ENCODE measurements around the gene ADGRG3. TPM values are rescaled to one million over a fixed set of nuclear protein-coding genes. Genes with fewer than 3 reads are reported as not detected.

The ADGRG3 gene
- total and polyA plus RNA-seq, 12 donors, result 0.14 to 2.0 (median 0.45) TPM; not detected in 4

- H3K4me1 ChIP-seq (replicated peaks in 1 of 2), result peaks cover 13% of the 10 kb centered on the region in 2 donors
- no peak for TF ChIP-seq POLR2A (IDR thresholded peaks at IDR 0.05)
- TF ChIP-seq CTCF (IDR thresholded peaks at IDR 0.05), result no peak
- H3K4me3 ChIP-seq, result no peak overlapping the region
- 39 to 63% methylated on average over 3 of the region's 3 CpGs; no CpG with 5 or more reads in 2 of the 4 donors for WGBS, 4 donors
- H3K9me3 ChIP-seq (replicated peaks in 1 of 3), result no peaks in the 10 kb centered on the region
- no peaks in the 10 kb centered on the region for H3K27me3 ChIP-seq
- intact Hi-C loops (cut with DNase I), result no loop called here
- peak in 2 of 7 donors; percentile 22 to 51 for DNase-seq
- H3K27ac ChIP-seq, result no peak overlapping the region
- H3K36me3 ChIP-seq (replicated peaks in 1 of 2), result no peaks in the 10 kb centered on the region
Observed at GRCh38 chr16:57699481-57699880, 31.4 kb downstream of the ADGRG3 start.

- intact Hi-C loops (cut with DNase I), result no loop called here
- Histone ChIP-seq H3K27ac (no peak overlapping the region), H3K27me3 (no peaks in the 10 kb centered on the region), H3K4me1 (replicated peaks in 1 of 2) (peaks cover 13% of the 10 kb centered on the region in 2 donors), H3K36me3 (replicated peaks in 1 of 2) (no peaks in the 10 kb centered on the region), H3K4me3 (no peak overlapping the region), H3K9me3 (replicated peaks in 1 of 3) (no peaks in the 10 kb centered on the region)
- DNase-seq, result no peak
- no peak for TF ChIP-seq CTCF (IDR thresholded peaks at IDR 0.05)
- TF ChIP-seq POLR2A (IDR thresholded peaks at IDR 0.05), result no peak
- WGBS, 4 donors, result 94 to 95% (median 95%) methylated on average over 5 to 7 of the region's 7 CpGs
Observed at GRCh38 chr16:57699899-57700298, 31.8 kb downstream of the ADGRG3 start.

- no peaks in the 10 kb centered on the region for H3K27me3 ChIP-seq
- peaks cover 13% of the 10 kb centered on the region in 2 donors for H3K4me1 ChIP-seq (replicated peaks in 1 of 2)
- WGBS, 4 donors, result 46 to 53% (median 48%) methylated on average over 10 of the region's 10 CpGs
- intact Hi-C loops (cut with DNase I), result no loop called here
- TF ChIP-seq POLR2A (IDR thresholded peaks at IDR 0.05) (no peak), CTCF (IDR thresholded peaks at IDR 0.05) (no peak)
- peak in 3 of 7 donors; percentile 21 to 41 (median 28) for DNase-seq
- peak overlapping the region in 2 of 5 donors; percentile 55 to 58 for H3K27ac ChIP-seq
- no peaks in the 10 kb centered on the region for H3K36me3 ChIP-seq (replicated peaks in 1 of 2)
- H3K9me3 ChIP-seq (replicated peaks in 1 of 3), result no peaks in the 10 kb centered on the region
- H3K4me3 ChIP-seq, result no peak overlapping the region
Observed at GRCh38 chr16:57700781-57701551, 32.9 kb downstream of the ADGRG3 start.

GRCh38 chr16:57701759-57702371, 33.8 kb downstream of the ADGRG3 start:
- TF ChIP-seq POLR2A (IDR thresholded peaks at IDR 0.05) (no peak), CTCF (IDR thresholded peaks at IDR 0.05) (no peak)
- intact Hi-C loops (cut with DNase I), result no loop called here
- no peaks in the 10 kb centered on the region for H3K36me3 ChIP-seq (replicated peaks in 1 of 2)
- peaks cover 13% of the 10 kb centered on the region in 2 donors for H3K4me1 ChIP-seq (replicated peaks in 1 of 2)
- peak overlapping the region in 2 of 5 donors; percentile 55 to 58 for H3K27ac ChIP-seq
- H3K4me3 ChIP-seq, result no peak overlapping the region
- H3K9me3 ChIP-seq (replicated peaks in 1 of 3), result no peaks in the 10 kb centered on the region
- peak in 6 of 7 donors; percentile 44 to 66 (median 61) for DNase-seq
- WGBS, 4 donors, result 38 to 71% (median 55%) methylated on average over 8 to 23 of the region's 23 CpGs
- no peaks in the 10 kb centered on the region for H3K27me3 ChIP-seq

All from adrenal gland (tissue), 12 donors.